ENCODE measurements around the gene SELENOM.
"Not testable (repeated sequence)": the region's sequence is repeated elsewhere in the genome, so short reads cannot be mapped to it uniquely, and the experiment has no call there.

Gene SELENOM

GRCh38 chr22:31130873-31131272 lies 23.5 kb upstream of the SELENOM start:
- DNase-seq (ENCODE audit: low read depth): no peak

- DNase-seq (ENCODE audit: low read depth): no peak
These were observed 20.8 kb upstream of the SELENOM start for GRCh38 chr22:31128156-31128555.

- no peak for DNase-seq (ENCODE audit: low read depth)
These were observed 19.9 kb upstream of the SELENOM start for GRCh38 chr22:31127181-31127772.

DNA sequence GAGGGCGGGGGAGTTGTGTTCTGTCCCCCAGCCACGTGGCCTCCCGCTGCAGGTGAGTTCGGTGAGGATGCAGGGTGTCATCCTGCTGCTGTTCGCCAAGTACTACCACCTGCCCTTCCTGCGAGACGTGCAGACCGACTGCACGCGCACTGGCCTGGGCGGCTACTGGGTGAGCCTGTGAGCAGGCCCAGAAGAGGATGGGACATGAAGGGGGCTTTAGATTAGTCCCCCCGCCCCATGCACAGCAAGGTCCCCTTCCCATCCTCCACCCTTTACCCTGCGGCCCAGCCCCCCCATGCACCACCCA lies 19.5 kb upstream of the SELENOM start:
- DNase-seq (ENCODE audit: low read depth): no peak

DNA sequence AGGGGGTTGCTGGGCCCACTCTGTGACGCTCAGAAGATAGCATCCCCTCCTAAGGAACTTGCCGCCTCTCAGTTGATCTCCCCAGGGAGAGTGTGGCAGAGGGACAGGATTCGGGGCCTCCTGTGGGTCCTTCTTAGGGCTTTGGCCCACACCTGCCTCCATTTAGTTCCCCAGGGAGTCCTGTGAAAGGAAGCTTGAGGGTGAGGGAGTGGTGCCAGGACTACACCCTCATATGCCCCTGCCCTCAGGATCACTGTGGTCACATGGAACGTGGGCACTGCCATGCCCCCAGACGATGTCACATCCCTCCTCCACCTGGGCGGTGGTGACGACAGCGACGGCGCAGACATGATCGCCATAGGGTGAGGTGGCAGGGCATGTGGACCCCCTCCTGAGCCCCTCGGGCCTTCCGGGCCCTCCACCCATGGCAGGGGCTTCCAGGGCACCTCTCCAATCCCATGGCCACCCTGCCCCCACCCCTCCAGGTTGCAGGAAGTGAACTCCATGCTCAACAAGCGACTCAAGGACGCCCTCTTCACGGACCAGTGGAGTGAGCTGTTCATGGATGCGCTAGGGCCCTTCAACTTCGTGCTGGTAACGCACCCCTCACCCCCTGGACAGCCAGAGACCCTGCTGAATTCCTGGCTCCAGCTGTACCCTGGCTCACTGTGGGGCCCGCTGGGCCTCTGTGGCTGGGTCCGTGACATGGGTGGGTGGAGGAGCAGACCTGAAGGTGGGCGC lies 18.9 kb upstream of the SELENOM start:
- DNase-seq (ENCODE audit: low read depth): no peak

DNA sequence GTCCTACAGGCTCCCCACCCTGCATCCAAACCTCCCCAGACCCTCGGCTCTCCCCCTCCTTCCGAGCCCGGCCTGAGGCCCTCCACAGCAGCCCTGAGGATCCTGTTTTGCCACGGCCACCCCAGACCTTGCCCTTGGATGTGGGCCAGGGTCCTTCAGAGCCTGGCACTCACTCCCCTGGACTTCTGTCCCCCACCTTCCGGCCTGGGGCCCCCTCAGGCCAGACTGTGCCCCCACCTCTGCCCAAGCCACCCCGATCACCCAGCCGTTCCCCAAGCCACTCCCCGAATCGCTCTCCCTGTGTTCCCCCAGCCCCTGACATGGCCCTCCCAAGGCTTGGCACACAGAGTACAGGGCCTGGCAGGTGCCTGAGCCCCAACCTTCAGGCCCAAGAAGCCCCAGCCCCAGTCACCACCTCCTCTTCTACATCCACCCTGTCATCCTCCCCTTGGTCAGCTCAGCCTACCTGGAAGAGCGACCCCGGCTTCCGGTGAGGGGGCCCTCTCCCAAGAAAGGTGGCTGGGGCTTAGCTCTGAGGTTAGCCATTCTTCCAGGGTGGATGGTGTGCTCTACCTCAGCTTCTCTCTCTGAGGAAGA lies 18.3 kb upstream of the SELENOM start:
- no peak for DNase-seq (ENCODE audit: low read depth)

DNA sequence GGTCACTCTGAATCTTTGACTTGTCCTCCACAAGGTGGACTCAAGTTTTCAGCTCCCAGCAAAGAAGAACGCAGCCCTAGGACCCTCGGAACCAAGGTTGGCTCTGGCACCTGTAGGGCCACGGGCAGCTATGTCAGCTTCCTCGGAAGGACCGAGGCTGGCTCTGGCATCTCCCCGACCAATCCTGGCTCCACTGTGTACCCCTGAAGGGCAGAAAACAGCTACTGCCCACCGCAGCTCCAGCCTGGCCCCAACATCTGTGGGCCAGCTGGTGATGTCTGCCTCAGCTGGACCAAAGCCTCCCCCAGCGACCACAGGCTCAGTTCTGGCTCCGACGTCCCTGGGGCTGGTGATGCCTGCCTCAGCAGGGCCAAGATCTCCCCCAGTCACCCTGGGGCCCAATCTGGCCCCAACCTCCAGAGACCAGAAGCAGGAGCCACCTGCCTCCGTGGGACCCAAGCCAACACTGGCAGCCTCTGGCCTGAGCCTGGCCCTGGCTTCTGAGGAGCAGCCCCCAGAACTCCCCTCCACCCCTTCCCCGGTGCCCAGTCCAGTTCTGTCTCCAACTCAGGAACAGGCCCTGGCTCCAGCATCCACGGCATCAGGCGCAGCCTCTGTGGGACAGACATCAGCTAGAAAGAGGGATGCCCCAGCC lies 17.6 kb upstream of the SELENOM start:
- no peak for DNase-seq (ENCODE audit: low read depth)

DNA sequence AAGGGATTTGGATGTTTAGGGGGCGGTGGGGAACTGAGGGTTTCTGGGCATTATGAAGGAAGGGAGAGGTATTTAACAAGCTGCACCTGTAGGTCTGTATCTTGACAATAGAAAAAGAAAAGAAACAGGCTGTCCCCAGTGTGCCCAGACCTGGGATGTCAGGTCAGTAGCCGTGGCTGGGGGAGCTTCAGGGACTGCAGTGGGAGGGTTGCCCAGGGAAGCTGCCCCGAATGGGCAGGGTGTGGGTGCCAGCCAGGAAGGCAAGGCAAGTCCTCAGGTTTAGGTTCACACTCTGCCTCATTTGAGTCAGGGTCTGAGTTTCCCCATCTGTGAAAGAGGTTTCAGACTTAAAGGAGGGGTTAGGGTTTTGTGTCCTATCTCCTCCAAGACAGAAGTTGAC lies 16.9 kb upstream of the SELENOM start:
- no peak for DNase-seq (ENCODE audit: low read depth)

DNA sequence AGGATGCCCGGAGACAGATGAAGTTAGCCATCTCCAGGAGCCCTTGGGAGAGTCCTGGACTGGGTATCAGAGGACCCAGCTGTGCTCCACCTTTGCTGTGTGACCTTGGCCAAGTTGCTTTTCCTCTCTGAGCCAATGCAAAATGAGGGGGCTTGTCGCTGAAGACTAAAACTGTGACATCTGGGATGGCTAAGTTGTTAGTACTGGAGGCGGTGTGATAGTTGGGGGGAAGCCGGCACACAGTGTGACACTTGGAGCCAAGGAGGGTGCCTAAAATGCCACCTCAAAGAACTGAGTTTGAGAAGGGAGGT lies 15.9 kb upstream of the SELENOM start:
- DNase-seq (ENCODE audit: low read depth): no peak

GRCh38 chr22:31122532-31123291 lies 15.3 kb upstream of the SELENOM start, which contains the start of gene INPP5J:
Gene INPP5J (plus strand): TSS chr22:31122966. CDS start chr22:31123015, 49 bp downstream.
- DNase-seq (ENCODE audit: low read depth): no peak

DNA sequence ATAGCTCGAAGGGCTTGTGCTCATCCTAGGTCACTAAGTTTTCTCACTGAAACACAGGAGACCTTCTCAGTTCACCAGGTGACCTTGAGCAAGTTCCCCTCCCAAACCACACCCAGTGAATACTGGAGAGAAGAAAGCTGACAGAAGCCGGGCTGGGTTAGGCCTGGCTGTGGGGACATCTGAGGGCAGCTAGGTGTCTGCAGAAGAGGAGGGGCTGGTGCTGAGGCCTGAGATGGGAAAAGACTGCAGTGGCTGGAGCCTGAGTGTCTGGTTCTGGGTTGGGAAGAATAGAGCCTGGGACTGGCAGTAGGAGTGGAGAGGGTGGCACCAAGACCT lies 14.8 kb upstream of the SELENOM start:
- DNase-seq (ENCODE audit: low read depth): no peak

DNA sequence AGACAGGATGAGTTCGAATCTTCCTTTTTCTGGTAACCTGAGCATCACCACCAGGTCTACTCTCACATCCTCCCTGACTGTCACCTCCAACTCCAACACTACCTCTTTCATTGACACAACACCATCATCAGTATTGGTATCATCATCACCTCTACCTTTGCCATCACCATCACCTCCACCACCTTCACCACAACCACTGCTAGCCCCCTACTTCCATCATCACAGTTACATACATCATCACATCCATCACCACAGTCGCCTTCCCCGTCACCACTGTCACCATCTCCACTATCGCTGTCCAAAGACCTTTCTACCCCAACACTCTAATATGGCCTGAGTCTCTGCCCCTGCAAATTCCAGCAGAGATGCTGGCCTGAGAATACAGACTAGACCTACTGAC lies 14.0 kb upstream of the SELENOM start:
- DNase-seq (ENCODE audit: low read depth): no peak

DNA sequence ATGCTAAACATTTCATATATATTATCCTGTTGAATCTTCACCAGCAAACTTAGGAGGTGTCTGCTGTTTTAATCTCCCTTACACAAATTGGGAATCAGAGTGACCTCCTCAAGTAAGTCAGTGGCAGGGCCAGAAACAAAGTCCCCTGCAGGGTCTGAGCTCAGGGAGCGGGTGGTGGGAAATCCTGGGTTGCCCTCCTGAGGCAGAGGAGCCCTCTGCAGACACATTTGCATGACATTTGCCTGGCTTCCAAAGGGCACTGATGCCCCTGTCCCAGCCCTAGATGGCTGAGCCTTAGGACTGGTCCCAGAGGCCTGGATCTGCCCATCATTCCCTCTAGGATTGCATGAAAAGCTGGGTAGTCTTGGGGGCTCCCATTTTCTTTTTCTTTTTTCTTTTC lies 13.3 kb upstream of the SELENOM start:
- no peak for DNase-seq (ENCODE audit: low read depth)

GRCh38 chr22:31120230-31120629 lies 12.9 kb upstream of the SELENOM start:
- no peak for DNase-seq (ENCODE audit: low read depth)

- no peak for DNase-seq (ENCODE audit: low read depth)
These were observed 11.8 kb upstream of the SELENOM start for GRCh38 chr22:31119026-31119717.

DNA sequence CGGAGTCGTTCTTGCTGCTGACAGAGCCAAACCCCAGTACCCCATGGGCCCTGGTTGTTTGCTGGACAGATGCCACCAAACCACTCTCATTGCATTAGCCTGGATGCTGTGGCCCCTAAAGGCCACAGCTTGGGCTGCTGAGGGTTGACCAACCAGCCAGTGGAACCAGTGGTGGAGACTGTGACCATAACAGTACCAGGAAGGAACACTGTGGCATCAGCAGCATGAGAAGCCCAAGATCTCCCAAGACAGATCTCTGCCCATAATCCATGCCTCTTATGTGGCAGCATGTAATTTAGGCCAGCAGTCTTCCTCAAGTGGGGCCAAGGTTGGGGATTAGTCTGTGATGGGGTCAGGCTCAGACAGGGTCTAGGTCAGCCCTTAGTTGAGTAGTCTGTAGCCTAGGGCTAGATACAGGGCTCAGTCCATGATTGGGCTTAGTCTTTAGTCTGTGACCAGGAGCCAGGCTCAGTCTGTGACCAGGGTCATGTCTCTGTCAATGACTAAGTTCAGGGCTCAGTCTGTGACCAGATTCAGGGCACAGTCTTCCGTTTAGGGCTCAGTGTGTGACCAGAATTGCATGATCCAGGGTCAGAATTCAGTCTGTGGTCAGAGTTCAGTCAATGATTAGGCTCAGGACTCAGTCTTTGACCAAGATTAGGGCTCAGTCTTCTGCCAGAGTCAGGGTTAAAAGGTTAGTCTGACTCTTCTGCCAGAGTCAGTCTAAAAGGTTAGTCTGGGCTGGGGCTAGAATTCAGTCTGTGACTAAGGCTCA lies 10.9 kb upstream of the SELENOM start:
- DNase-seq (ENCODE audit: low read depth): no peak

GRCh38 chr22:31112547-31113091 lies 5.3 kb upstream of the SELENOM start:
- DNase-seq (ENCODE audit: low read depth): not testable (repeated sequence)

GRCh38 chr22:31107894-31108218 lies 488 bp upstream of the SELENOM start:
- DNase-seq (ENCODE audit: low read depth): no peak

GRCh38 chr22:31106731-31107177 lies 614 bp downstream of the SELENOM start:
- DNase-seq (ENCODE audit: low read depth): no peak

DNA sequence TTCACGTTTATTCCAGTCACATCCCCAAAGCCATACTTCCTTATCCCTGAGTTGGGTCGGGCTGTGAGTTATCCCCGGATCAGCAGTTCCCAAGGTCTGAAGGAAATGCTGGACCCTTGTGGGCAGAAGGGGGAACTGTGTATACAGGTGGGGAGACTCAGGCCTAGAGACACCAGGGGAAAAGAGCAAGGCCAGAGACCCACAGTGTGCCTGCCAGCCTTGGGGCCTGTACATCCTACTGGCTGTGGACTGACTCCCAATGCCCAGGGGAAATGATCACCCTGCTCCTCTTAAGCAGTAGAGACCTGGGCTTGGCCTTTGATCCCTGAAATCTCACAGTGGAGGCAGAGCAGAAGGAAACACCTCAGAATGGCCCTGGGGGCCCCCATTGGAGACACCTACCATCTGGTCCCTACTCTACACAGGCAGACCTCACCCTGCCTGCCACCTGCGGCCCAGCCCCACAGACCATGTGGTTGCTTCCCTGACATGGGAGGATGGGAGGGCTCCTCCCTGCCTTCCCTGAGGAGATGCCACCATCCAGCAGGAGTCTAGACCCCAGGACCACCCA lies 1.3 kb downstream of the SELENOM start:
- DNase-seq (ENCODE audit: low read depth): no peak
